ENCODE measurements around the gene MRPS10. TPM values are rescaled to one million over a fixed set of nuclear protein-coding genes. Genes with fewer than 3 reads are reported as not detected.

The MRPS10 gene
- total and polyA plus RNA-seq, 2 donors (not counting 3 experiments of a cell fraction or from before 2014, with no cell fraction given), result 23.2 to 37.7 TPM

DNA sequence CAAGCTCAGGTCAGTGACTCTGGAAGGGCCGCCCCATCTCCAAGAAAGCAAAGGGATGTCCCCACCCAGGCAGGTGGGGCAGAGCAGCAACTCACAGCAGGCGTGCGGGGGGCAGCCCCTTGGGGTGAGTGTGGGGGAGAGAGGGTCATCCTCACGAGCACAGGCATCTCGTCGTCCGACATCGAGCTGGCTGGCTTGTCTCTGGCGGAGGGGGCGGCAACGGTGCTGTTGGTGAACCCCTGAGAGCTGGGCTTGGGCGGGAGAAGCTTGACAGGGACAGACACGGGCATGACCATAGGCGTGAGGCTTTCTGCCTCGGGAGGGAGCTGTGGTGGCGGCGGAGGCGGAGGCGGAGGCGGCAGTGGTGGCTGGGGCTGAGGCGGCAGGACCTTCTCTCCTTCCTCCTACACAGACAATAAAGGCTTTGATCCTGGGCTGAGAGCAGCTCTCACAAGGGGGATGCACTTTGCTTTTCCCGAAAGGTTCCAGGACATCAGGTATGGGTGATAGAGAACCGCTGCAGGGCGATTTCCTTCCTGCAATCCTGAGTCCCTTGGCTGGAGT, 45.6 kb upstream of the MRPS10 start:
- dilution Hi-C loops (cut with MboI; ENCODE audit: extremely low pct_ligation_motif_present, low sequenced_read_pairs), result no loop called here

More for the DNA sequence above, 45.6 kb upstream of the MRPS10 start:
- no peaks in the 10 kb centered on the region for H4K20me1 ChIP-seq (replicated peaks; ENCODE audit: control insufficient read depth, extremely low read depth, insufficient read depth, low read length)
- TF ChIP-seq JUN (IDR thresholded peaks at IDR 0.05; ENCODE audit: borderline replicate concordance, insufficient read depth, insufficient read length, low read depth), result no peak
- no peak for TF ChIP-seq GATA2 (IDR thresholded peaks at IDR 0.05; ENCODE audit: insufficient read depth, insufficient read length, low read depth, low read length)
- TF ChIP-seq EZH2 (IDR thresholded peaks at IDR 0.05; ENCODE audit: borderline replicate concordance, low read depth, low read length, severe bottlenecking), result no peak
- TF ChIP-seq, protein P1, sequence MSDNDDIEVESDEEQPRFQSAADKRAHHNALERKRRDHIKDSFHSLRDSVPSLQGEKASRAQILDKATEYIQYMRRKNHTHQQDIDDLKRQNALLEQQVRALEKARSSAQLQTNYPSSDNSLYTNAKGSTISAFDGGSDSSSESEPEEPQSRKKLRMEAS (IDR thresholded peaks at IDR 0.05; ENCODE audit: insufficient read depth, insufficient read length), result no peak
- no peak for TF ChIP-seq POLR2A (IDR thresholded peaks at IDR 0.05; ENCODE audit: low read depth, low read length)
- no peak for TF ChIP-seq FOS (IDR thresholded peaks at IDR 0.05; ENCODE audit: borderline replicate concordance, insufficient read depth, low read length)
- TF ChIP-seq, protein P2, sequence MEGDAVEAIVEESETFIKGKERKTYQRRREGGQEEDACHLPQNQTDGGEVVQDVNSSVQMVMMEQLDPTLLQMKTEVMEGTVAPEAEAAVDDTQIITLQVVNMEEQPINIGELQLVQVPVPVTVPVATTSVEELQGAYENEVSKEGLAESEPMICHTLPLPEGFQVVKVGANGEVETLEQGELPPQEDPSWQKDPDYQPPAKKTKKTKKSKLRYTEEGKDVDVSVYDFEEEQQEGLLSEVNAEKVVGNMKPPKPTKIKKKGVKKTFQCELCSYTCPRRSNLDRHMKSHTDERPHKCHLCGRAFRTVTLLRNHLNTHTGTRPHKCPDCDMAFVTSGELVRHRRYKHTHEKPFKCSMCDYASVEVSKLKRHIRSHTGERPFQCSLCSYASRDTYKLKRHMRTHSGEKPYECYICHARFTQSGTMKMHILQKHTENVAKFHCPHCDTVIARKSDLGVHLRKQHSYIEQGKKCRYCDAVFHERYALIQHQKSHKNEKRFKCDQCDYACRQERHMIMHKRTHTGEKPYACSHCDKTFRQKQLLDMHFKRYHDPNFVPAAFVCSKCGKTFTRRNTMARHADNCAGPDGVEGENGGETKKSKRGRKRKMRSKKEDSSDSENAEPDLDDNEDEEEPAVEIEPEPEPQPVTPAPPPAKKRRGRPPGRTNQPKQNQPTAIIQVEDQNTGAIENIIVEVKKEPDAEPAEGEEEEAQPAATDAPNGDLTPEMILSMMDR (IDR thresholded peaks at IDR 0.05; ENCODE audit: extremely low read depth in 1 of 2, insufficient read depth in 1 of 2, low read depth in 1 of 2, low read length in 2 of 2), result no peak
- TF ChIP-seq POLR2AphosphoS5 (IDR thresholded peaks at IDR 0.05; ENCODE audit: insufficient read depth, low read depth, low read length), result no peak
- no peak for TF ChIP-seq MYC (IDR thresholded peaks at IDR 0.05; ENCODE audit: low read depth, low read length)
- H3K36me3 ChIP-seq (ENCODE audit: control insufficient read depth in 2 of 2, extremely low read depth in 1 of 2, insufficient read depth in 2 of 2, low read length in 2 of 2), result no peaks in the 10 kb centered on the region
- H3K9ac ChIP-seq (replicated peaks; ENCODE audit: extremely low read depth, insufficient read depth, low read length), result no peak overlapping the region
- no TSS peak for BruUV-seq (replicated peaks)
- no peak overlapping the region for H2AFZ ChIP-seq (ENCODE audit: low read depth, low read length)
- H3K27me3 ChIP-seq (ENCODE audit: control insufficient read depth in 2 of 2, insufficient read depth in 2 of 2, low read length in 2 of 2), result peaks cover 0 to 3% of the 10 kb centered on the region in 2 experiments
- no peaks in the 10 kb centered on the region for H3K9me3 ChIP-seq (replicated peaks; ENCODE audit: control insufficient read depth, insufficient read depth, low read length)
- H3K79me2 ChIP-seq (ENCODE audit: control insufficient read depth, insufficient read depth, low read length), result no peaks in the 10 kb centered on the region
- FAIRE-seq, result no peak
- CTCF ChIA-PET, result interaction anchor here (0.8 to 9.2 kb wide), 5 partner anchors 37 to 284 kb away, joined by 3 to 174 read pairs (median 3); no protein-coding TSS in a partner anchor
- no peak overlapping the region for H3K4me3 ChIP-seq (replicated peaks in 1 of 3; ENCODE audit: insufficient read depth in 1 of 3, low read depth in 1 of 3, low read length in 3 of 3)
- H3K27ac ChIP-seq (ENCODE audit: insufficient read depth, low read depth, low read length), result no peak overlapping the region
- intact Hi-C loops (cut with micrococcal nuclease), result loop anchor here (5.0 kb wide), 2 partner anchors 189 to 269 kb away; partner anchors contain the start of gene TRERF1
- no peaks in the 10 kb centered on the region for H3K4me1 ChIP-seq (ENCODE audit: control insufficient read depth, extremely low read depth, insufficient read depth, low read length)
- no peak for DNase-seq (ENCODE audit: low read depth, low spot score)
- H3K9me1 ChIP-seq (replicated peaks; ENCODE audit: control insufficient read depth, extremely low read depth, insufficient read depth, low read length), result no peaks in the 10 kb centered on the region
- POLR2A ChIA-PET, result no interaction called here
- H3K4me2 ChIP-seq (ENCODE audit: insufficient read depth, low read length), result no peak overlapping the region
